ENCODE data around the gene HCN1. TPM values are rescaled to one million over a fixed set of nuclear protein-coding genes. Genes with fewer than 3 reads are reported as not detected.

The HCN1 gene
- total RNA-seq, result under 0.01 TPM in 1 of 2 replicates, not detected in the other

- peak; percentile 49 for DNase-seq (ENCODE audit: low read depth)
These were observed at the start of gene HCN1 for GRCh38 chr5:45696206-45696836. Gene HCN1, minus strand, starts transcription at chr5:45696380.

- no peak for DNase-seq (ENCODE audit: low read depth)
These were observed 44.9 kb upstream of the HCN1 start for GRCh38 chr5:45741110-45741509.

GRCh38 chr5:45737153-45737552 is 41.0 kb upstream of the HCN1 start:
- no peak for DNase-seq (ENCODE audit: low read depth)

- DNase-seq (ENCODE audit: low read depth), result no peak
These were observed 29.4 kb upstream of the HCN1 start for GRCh38 chr5:45725537-45725936.

GRCh38 chr5:45697201-45697600 is 1.0 kb upstream of the HCN1 start:
- no peak for DNase-seq (ENCODE audit: low read depth)

GRCh38 chr5:45695804-45696156 is 400 bp downstream of the HCN1 start:
- DNase-seq (ENCODE audit: low read depth), result no peak

GRCh38 chr5:45694971-45695803 is 993 bp downstream of the HCN1 start:
- DNase-seq (ENCODE audit: low read depth), result no peak

- DNase-seq (ENCODE audit: low read depth), result peak; percentile 1
These were observed 1.8 kb downstream of the HCN1 start for GRCh38 chr5:45694255-45694814.

GRCh38 chr5:45692481-45692880 is 3.7 kb downstream of the HCN1 start:
- no peak for DNase-seq (ENCODE audit: low read depth)

- DNase-seq (ENCODE audit: low read depth), result no peak
These were observed 4.5 kb downstream of the HCN1 start for GRCh38 chr5:45691656-45692055.

GRCh38 chr5:45687701-45688100 is 8.5 kb downstream of the HCN1 start:
- DNase-seq (ENCODE audit: low read depth), result no peak

- DNase-seq (ENCODE audit: low read depth), result no peak
These were observed 9.6 kb downstream of the HCN1 start for GRCh38 chr5:45686620-45687019.

- no peak for DNase-seq (ENCODE audit: low read depth)
These were observed 12.1 kb downstream of the HCN1 start for GRCh38 chr5:45684118-45684517.

GRCh38 chr5:45680950-45681349 is 15.2 kb downstream of the HCN1 start:
- DNase-seq (ENCODE audit: low read depth), result no peak

GRCh38 chr5:45677524-45677923 is 18.7 kb downstream of the HCN1 start:
- DNase-seq (ENCODE audit: low read depth), result no peak

GRCh38 chr5:45672271-45672670 is 23.9 kb downstream of the HCN1 start:
- no peak for DNase-seq (ENCODE audit: low read depth)

GRCh38 chr5:45648744-45649143 is 47.4 kb downstream of the HCN1 start:
- no peak for DNase-seq (ENCODE audit: low read depth)

- no peak for DNase-seq (ENCODE audit: low read depth)
These were observed 53.1 kb downstream of the HCN1 start for GRCh38 chr5:45643056-45643455.

- no peak for DNase-seq (ENCODE audit: low read depth)
These were observed 53.8 kb downstream of the HCN1 start for GRCh38 chr5:45642370-45642769.

- peak; percentile 15 for DNase-seq (ENCODE audit: low read depth)
These were observed 57.1 kb downstream of the HCN1 start for GRCh38 chr5:45639040-45639439.

- no peak for DNase-seq (ENCODE audit: low read depth)
These were observed 69.0 kb downstream of the HCN1 start for GRCh38 chr5:45627076-45627656.

- no peak for DNase-seq (ENCODE audit: low read depth)
These were observed 72.3 kb downstream of the HCN1 start for GRCh38 chr5:45623832-45624231.

GRCh38 chr5:45622365-45622764 is 73.8 kb downstream of the HCN1 start:
- no peak for DNase-seq (ENCODE audit: low read depth)
